NCI-H226 (cell line): Measurements from ENCODE around the gene ACTN1.
A peak's percentile ranks its signal among the peaks of the same experiment; 100 is the strongest.

Experiments used
- DNase-seq: peaks from one replicate; pipeline ENCODE4 v3.0.0-alpha.2; 2015

Gene ACTN1

DNA sequence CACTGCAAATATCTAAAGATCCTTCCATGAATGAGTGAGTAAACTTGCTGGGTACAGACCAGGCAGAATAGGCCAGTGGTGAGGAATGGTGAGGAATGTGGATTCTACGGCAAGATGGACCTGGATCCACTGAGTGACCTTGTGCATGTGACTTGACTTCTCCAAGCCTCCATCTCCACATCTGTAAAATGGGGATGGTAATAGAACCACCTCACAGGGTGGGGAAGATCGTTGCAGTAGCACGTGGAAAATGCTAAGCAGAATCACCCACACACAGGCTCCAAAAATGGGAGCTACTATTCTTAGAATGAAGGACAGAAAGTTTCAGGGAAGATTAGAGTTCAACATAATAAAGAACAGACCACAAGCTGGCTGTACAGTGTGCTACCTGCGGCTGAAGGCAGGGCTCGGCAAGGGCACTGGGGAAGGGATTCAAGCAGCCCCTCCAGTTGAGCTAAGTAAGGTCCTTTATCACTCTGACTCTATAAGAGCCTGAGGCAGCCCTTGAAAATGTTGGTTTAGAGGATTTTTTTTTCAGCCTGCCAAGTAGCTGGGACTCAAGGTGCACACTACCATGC, 47.5 kb downstream of the ACTN1 start:
- no peak for DNase-seq

DNA sequence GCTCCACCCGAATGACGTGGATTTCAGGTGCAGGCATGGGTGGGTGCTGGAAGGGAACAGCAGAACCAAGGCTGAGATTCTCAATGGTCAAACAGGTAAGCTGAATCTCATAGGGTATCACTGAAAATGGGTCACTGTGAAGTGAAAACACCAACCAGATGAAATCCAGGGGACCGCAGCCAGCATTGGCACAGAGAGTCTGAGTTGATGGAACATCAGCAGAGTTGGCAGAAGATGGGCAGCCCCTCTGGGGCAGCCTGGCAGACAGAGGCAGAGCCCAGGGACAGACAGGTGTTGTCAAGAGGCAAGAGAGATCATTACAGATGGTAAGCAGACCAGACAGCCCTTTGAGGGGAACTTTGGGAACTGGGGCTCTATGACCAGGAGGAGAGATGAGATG, 48.0 kb downstream of the ACTN1 start:
- DNase-seq: no peak

DNA sequence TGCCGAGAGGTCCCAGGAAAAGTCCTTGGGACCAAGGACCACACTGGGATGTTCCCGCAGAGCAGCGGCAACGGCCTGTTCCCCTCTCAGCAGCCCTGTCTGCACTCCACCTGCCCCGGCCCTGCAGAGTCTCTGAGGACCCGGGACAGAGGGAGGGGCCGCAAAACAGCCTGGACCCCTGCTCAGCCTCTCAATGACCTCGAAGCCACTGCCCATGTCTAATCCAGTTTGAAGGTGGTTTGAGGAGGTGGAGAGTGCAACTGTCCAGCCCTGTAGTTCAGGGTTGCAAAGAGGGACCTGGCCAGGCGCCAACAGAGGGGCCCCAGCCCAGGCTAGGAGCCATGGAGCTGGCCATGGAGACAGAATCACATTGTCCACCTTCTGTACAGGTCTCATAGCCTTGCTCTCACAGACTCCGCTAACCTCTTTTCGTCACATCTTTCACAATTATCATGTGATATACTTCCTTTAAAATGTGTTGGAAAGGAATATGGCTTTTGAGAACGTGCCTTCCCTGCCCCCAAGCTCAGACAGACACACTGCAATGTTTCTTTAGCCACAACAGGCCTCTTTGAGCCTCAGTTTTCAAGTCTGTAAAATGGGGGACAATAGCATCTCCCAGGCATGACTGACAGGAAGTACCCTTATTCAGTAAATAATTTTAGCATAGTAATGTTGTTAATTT, 49.3 kb downstream of the ACTN1 start:
- no peak for DNase-seq

DNA sequence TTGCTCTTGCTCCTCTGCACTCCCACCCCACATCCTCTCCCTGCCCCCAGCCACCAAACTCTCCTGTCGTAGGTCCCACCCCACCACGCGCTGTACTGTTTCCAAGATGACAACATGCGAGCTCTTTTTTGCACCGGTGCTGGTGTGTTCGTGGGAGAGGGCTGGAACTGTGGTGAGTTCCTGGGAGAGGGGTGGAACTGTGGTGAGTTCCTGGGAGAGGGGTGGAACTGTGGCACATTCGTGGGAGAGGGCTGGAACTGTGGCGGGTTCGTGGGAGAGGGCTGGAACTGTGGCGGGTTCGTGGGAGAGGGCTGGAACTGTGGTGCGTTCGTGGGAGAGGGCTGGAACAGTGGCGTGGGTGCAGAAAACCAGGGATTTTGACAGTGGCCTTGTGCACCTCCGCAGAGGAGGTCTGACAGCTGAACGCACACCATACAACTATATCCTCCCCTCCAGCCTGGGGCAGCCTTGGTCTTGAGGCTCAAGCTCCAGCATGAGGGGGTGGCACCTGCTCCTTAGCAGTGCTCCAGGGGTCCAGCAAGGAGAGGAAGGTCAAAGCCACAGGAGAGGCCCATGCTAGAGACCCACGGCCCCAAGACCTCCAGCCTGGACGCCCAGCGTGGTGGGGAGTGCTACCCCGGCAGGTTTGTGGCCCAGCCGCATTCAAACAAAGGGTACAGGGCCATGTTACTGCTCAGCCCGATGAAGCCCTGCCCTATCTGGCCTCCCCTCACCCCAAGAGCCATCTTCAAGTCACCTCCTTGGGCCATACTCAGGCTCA, 50.1 kb downstream of the ACTN1 start:
- no peak for DNase-seq

- no peak for DNase-seq
Measured at GRCh38 chr14:68927956-68928675, 51.0 kb downstream of the ACTN1 start.

DNA sequence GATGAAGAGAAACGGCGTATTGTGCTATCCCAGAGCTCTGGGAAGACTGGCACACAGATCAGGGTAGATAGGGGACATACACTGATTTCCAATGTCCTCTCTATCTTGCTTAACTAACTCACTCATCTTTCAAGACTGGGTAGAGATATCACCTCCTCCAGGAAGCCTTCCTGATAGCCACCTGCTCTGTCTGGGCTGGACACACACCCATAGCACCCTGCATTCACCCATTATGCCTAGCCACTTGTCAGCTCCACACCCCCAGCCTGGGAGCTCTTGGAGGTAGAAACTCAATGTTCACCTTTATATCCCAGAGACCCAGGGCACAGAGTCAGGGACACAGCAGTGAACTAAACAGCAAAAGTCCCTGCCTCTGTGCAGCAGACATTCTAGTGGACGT, 52.0 kb downstream of the ACTN1 start:
- no peak for DNase-seq

DNA sequence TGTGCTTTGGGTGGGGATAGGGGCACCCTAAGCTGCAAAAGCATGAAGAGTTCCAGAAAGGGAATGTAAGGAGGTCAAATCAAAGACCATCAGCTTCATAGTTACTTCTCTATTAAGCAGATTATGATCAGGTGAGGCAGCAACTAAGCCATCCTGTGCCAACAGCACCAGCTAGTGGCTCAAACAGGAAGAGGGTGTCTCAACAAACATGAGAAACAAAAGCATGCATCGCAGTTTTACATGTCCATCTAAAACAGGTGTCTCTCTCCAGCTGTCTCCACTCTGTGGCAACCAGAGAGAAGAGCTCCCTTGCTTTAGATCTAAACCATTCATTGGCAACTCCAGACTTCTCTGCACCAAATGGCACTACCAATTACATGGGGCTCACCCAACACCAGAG, 52.9 kb downstream of the ACTN1 start:
- no peak for DNase-seq

GRCh38 chr14:68925373-68925772, 53.7 kb downstream of the ACTN1 start:
- DNase-seq: no peak

DNA sequence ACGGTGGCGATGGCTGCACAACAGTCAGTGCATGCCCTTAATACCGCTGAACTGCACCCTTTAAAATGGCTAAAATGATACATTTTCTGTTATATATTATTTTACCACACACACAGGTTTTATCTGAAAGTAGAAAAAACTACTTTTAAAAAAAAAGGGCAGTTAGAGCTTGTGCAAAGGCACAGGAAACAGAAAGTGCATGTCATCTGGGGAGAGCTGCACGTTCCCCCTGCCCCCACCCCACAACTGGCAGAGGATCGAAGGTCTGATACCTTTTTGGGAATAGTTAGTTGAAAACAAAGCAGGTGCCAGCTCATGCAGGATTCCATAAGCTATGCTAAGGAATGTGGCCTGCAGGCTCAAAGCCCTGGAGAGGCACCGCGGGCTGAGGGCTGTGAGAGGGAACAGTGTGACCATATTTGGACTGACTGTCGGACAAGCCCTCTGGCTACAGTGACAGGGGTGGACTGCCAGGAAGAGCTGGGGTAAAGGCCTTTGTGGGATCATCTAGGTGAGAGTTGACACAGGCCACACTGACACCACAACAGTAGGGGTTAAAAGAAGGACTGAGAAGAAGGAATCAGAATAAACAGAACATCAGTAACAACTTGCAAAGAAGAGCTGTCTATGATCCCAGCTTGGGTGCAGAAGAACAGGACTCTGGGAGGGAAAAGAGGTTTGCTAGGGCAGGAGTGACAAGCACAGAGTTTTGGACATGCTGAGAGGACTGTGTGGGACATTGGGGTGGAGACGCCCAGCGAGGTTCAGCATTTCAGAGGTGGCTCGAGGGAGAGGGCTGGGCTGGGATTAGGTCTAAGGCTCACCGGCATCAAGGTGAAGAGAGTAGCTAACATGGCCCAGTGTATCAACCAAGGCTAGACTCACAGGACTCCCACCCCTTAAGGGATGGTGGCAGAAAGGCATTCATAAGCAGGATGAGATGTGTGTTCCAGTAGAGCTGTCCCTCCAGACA, 54.6 kb downstream of the ACTN1 start:
- no peak for DNase-seq

DNA sequence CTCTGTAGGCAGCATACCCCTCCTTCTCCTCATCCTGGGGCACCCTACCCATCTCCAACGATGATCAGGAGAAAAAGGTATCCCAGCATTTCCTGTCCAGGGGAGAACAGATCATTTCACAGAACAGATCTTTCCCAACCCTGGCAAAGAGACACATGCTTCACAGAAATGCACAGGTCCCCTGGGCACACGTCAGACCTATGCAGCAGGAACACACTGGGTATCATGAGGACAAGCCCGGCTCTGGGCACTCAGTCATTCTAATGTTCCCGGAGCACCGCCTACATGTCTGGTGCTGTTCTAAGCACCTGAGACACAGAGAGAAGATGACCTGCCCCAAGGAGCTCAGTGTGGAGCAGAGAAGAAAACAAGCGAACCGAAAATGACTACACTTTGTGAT, 56.2 kb downstream of the ACTN1 start:
- no peak for DNase-seq

DNA sequence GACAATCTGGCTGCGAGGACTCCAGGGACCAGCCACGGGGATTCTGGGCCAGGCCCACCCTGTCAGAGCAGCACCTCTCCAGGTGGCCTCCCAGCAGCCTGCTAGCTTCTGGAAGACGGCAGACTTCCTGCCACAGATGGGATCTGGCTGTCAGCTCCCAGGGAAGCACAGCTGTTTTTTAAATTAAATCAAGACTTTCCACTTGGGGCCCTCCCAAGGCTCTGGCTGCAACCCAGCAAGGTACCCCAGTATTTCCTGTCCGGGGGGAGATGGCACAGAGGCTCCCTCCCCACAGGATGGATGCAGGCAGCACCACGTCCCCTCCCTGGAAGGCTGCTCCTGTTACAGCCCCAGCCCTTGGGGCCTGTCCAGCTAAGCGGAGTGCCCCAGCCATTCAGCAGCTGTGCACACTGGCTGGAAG, 56.9 kb downstream of the ACTN1 start:
- DNase-seq: no peak

- no peak for DNase-seq
Measured at GRCh38 chr14:68921666-68922065, 57.4 kb downstream of the ACTN1 start.

DNA sequence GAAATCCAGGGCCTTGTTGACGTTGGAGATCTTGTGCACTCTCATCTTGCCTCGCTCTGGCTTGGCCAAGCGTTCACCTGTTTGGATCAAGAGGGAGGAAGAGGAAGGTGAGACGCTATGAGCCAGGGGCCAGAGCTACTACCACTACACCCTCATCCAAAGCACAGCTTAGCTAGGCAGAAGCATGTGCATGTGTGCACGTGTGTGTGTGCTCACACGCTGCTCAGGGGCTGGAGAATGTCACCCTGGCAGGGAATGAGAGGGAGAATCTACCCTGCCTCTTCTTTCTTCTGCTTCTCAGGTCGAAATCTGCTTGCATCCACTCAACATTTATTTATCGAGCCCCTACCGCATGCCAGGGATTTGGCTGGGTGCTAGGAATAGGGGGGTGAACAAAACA, 58.1 kb downstream of the ACTN1 start:
- DNase-seq: no peak

DNA sequence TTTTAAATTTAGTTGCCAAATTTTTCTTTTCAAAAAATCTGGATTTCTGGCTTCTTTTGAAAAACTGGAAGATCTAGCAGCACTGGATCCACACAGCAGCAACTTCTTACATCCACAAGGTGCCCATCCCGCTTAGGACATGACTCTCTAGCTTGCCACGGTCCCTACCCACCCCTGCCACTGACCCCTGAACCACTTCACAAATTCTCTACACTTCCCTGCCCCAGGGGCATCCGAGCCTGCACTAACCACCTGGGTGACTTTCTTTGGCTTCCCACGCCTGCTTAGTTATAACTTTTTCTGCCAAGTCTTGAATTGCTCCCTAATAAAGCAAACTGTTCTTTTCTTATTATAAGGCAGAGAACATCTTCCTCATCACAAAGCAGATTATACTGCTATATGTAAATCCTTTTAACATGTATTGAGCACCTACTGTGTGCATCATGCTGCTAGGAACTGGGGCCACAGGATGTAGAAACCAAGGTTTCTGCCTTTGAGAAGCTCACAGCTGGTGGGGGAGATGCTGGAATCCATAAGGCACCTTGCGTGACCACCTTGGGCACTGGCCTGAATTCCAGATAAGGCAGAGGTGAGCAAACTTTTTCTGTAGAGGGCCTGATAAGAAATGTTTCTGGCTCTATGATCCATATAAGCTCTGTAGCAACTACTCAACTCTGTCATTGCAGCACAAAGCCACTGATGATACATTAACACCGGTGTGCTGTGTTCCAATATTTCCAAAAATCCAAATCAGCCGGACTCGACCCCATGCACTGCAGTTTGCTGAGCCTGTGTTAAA, 59.8 kb downstream of the ACTN1 start:
- DNase-seq: no peak

- DNase-seq: no peak
Measured at GRCh38 chr14:68918612-68919011, 60.5 kb downstream of the ACTN1 start.

DNA sequence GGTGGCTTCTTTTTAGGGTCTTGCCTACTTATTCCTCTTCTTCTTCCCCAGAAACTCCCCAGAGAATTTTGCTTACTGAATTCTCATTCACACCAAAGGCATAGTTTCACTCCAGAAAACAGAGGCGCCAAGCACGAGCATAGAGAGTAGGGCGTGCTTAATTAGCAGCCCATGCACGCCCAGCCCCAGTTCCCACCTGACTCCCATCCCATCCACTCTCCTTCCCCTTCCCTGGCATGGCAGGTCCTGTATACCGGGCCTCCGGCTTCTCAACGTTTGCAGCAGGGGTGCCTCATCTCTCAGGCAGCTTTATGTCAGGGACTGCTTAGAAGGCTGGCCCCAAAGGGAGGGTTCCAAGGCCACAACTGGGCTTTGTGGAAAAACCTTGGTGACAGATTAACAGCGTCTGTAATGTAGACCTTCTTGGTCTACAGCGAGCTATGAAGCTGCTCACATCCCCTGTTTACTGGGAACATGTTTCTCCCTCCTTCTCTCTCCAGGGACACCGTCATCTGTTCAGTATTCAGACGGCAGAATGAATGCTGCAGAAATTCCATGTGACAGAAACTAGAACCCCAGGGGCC, 62.7 kb downstream of the ACTN1 start:
- DNase-seq: no peak

- no peak for DNase-seq
Measured at GRCh38 chr14:68913516-68913915, 65.6 kb downstream of the ACTN1 start.

DNA sequence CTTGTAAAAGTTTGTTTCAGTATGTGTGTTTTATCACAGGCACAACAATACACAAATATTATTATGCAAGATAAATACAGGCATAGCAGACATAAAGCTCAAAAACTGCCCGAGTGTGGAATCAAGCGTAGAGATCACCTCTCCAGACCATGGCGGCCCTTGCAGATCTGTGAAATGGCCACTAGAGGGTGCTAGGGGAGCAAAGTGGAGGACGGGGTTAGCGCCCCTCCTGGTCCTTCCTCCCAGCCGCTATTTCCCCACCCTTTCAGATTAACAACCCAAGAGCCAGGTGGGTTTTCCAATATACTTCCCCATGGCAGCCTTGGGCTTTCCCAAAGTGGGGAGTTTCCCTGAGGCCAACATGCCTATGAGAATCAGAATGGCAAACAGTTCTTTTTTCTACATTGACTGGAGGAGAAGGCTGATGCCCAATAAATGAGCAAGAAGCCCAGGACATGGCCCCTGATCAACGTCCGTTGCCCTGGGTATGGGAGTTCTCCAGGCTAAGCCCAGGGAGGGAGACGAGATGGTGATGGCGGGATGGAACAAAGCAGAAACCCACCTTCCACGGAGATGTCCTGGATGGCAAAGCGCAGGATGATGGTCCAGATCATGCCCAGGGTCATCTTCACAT, 67.4 kb downstream of the ACTN1 start:
- DNase-seq: peak; percentile 58

DNA sequence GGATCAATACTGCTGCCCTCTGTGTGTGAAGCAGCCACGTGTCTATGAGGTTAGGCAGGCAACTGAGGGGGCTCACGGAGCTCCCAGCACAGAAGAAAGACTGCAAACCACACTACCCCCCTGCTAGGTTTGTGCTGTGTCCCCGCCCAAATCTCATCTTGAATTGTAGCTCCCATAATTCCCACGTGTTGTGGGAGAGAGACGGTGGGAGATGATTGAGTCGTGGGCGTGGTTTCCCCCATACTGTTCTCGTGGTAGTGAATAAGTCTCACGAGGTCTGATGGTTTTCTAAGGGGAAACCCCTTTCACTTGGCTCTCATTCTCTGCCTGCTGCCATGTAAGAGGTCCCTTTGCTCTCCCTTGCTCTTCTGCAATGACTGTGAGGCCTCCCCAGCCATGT, 68.6 kb downstream of the ACTN1 start:
- no peak for DNase-seq

DNA sequence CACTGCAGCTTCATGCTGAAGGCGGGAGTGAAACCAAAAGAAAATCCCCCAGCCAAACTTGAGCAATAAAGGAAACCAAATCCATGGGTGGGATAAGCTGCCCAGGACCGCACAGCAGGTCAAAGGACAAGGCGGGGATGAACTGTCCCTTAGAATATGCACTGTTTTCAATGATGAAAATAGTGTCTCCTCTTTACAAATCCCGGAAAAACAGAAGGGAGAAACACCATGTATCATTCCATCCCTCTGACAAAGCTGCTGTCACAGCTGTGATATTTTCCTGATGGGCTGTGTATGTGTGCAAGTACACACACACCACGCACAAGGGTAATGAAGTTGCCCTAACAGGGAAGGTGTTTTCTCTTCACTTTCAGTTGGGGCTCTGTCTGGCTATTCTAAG, 70.3 kb downstream of the ACTN1 start:
- DNase-seq: no peak

- DNase-seq: no peak
Measured at GRCh38 chr14:68908201-68908600, 70.9 kb downstream of the ACTN1 start.
